Activated B cell treated with CpG ODN at 0.5 μM for 24 hours (primary cell): ENCODE measurements around the gene SPAG9. TPM values are rescaled to one million over a fixed set of nuclear protein-coding genes. Genes with fewer than 3 reads are reported as not detected.
"Not testable (repeated sequence)": the region's sequence is repeated elsewhere in the genome, so short reads cannot be mapped to it uniquely, and the experiment has no call there.

Source experiments
- ATAC-seq: fragments of 200-7000 bp; cut with Tn5 transposase; one replicate; pipeline ENCODE4 v1.10.0; 2021; ENCODE audit warnings: low read depth, mild to moderate bottlenecking, moderate library complexity
- CTCF ChIA-PET: fragments of 350-600 bp; sonication (Branson Sonifier 250); formaldehyde crosslinking; loops from one replicate; lab custom pipeline; 2021; ENCODE audit warnings: antibody characterized with exemption; lab: Charles Lee
- POLR2A ChIA-PET: fragments of 350-600 bp; sonication (Branson Sonifier 250); formaldehyde crosslinking; loops from one replicate; lab custom pipeline; 2021; ENCODE audit warnings: antibody characterized with exemption; lab: Charles Lee
- DNase-seq: peaks from one replicate; pipeline ENCODE4 v3.0.0; 2022
- H3K27ac Mint-ChIP-seq: one replicate; pipeline ENCODE4 v1.8.0; 2020; ENCODE audit warnings: mixed read lengths
- H3K27me3 Mint-ChIP-seq: one replicate; pipeline ENCODE4 v1.8.0; 2021; ENCODE audit warnings: mixed read lengths
- H3K36me3 Mint-ChIP-seq: one replicate; pipeline ENCODE4 v1.8.0; 2021; ENCODE audit warnings: low read depth, mixed read lengths
- H3K4me1 Mint-ChIP-seq: one replicate; pipeline ENCODE4 v1.8.0; 2021; ENCODE audit warnings: mixed read lengths
- H3K4me3 Mint-ChIP-seq: one replicate; pipeline ENCODE4 v1.8.0; 2020; ENCODE audit warnings: mild to moderate bottlenecking, mixed read lengths
- H3K9me3 Mint-ChIP-seq: one replicate; pipeline ENCODE4 v1.8.0; 2020; ENCODE audit warnings: mixed read lengths
- CTCF ChIP-seq: fragments of 200-600 bp; IDR thresholded peaks from one replicate; pipeline ENCODE4 v1.8.0; 2022; ENCODE audit warnings: antibody characterized with exemption, mild to moderate bottlenecking
- intact Hi-C: fragments of 100-400 bp; cut with micrococcal nuclease; formaldehyde crosslinking; loops from one replicate; pipeline ENCODE4 v1.15.1; 2024
- total RNA-seq: library from RNA; stranded (reverse); gene quantifications from 2 replicates; pipeline ENCODE4 v1.2.3, GENCODE V29; 2022

Gene SPAG9
- total RNA-seq, 1 donor from 2014 or later = 49.3 TPM

- ATAC-seq = no peak
- ChIA-PET POLR2A (no interaction called here), CTCF (no interaction called here)
- no peak overlapping the region for H3K27ac Mint-ChIP-seq
- DNase-seq = no peak
- H3K9me3 Mint-ChIP-seq = no peaks in the 10 kb centered on the region
- intact Hi-C loops = no loop called here
- H3K36me3 Mint-ChIP-seq = peaks cover 10% of the 10 kb centered on the region
- no peak overlapping the region for H3K4me3 Mint-ChIP-seq
- H3K4me1 Mint-ChIP-seq = peaks cover 20% of the 10 kb centered on the region
- TF ChIP-seq CTCF = no peak
- H3K27me3 Mint-ChIP-seq = no peaks in the 10 kb centered on the region
Measured at GRCh38 chr17:51103050-51103449, 17.6 kb downstream of the SPAG9 start.

- Mint-ChIP-seq H3K27me3 (no peaks in the 10 kb centered on the region), H3K9me3 (no peaks in the 10 kb centered on the region), H3K4me3 (no peak overlapping the region), H3K4me1 (peaks cover 27% of the 10 kb centered on the region), H3K36me3 (peaks cover 9% of the 10 kb centered on the region), H3K27ac (no peak overlapping the region)
- no peak for DNase-seq
- ChIA-PET CTCF (no interaction called here), POLR2A (no interaction called here)
- intact Hi-C loops = no loop called here
- TF ChIP-seq CTCF = no peak
- no peak for ATAC-seq
Measured at GRCh38 chr17:51097708-51098446, 22.8 kb downstream of the SPAG9 start.

- DNase-seq (no peak), ATAC-seq (no peak)
- Mint-ChIP-seq H3K4me3 (no peak overlapping the region), H3K27ac (no peak overlapping the region), H3K27me3 (no peaks in the 10 kb centered on the region), H3K36me3 (peaks cover 5% of the 10 kb centered on the region), H3K4me1 (peaks cover 37% of the 10 kb centered on the region), H3K9me3 (no peaks in the 10 kb centered on the region)
- TF ChIP-seq CTCF = no peak
- ChIA-PET POLR2A (interaction anchor here (0.6 kb wide), 1 partner anchor 66 kb away, joined by 3 read pairs; no protein-coding TSS in a partner anchor), CTCF (no interaction called here)
- intact Hi-C loops = no loop called here
Measured at GRCh38 chr17:51091635-51092034, 29.0 kb downstream of the SPAG9 start.

- DNase-seq, H3K27me3 Mint-ChIP-seq, H3K9me3 Mint-ChIP-seq, H3K27ac Mint-ChIP-seq, ATAC-seq, intact Hi-C loops, H3K4me3 Mint-ChIP-seq, H3K36me3 Mint-ChIP-seq, CTCF ChIA-PET: not testable (repeated sequence)
- H3K4me1 Mint-ChIP-seq = peaks cover 26% of the 10 kb centered on the region
- POLR2A ChIA-PET = interaction anchor here (0.7 kb wide), 1 partner anchor 40 kb away, joined by 3 read pairs; no protein-coding TSS in a partner anchor
Measured at GRCh38 chr17:51088868-51089267, 31.8 kb downstream of the SPAG9 start.

- H3K27me3 Mint-ChIP-seq = no peaks in the 10 kb centered on the region
- DNase-seq (no peak), ATAC-seq (no peak)
- no peak for TF ChIP-seq CTCF
- intact Hi-C loops = no loop called here
- H3K4me3 Mint-ChIP-seq = no peak overlapping the region
- CTCF ChIA-PET = no interaction called here
- H3K27ac Mint-ChIP-seq = no peak overlapping the region
- H3K4me1 Mint-ChIP-seq = peaks cover 23% of the 10 kb centered on the region
- H3K36me3 Mint-ChIP-seq = peaks cover 5% of the 10 kb centered on the region
- no peaks in the 10 kb centered on the region for H3K9me3 Mint-ChIP-seq
- POLR2A ChIA-PET = interaction anchor here (0.7 kb wide), 1 partner anchor 41 kb away, joined by 3 read pairs; no protein-coding TSS in a partner anchor
Measured at GRCh38 chr17:51088287-51088686, 32.4 kb downstream of the SPAG9 start.
